K562 (cell line): Measurements from ENCODE around the gene TOP3A. TPM values are rescaled to one million over a fixed set of nuclear protein-coding genes. Genes with fewer than 3 reads are reported as not detected.

Experiments used
- BACH1 ChIP-seq: fragments of 200-800 bp; sonication (Bioruptor generic); IDR thresholded peaks from 2 replicates; pipeline ENCODE4 v1.6.1; 2016; ENCODE audit warnings: missing genetic modification characterization, missing compliant biosample characterization
- CBX8 ChIP-seq: fragments of 200-600 bp; sonication (generic); IDR thresholded peaks from 2 replicates; pipeline ENCODE4 v1.6.1; 2012; ENCODE audit warnings: borderline replicate concordance, mixed run types, low read depth, mild to moderate bottlenecking, moderate library complexity, mixed read lengths, low read length, control low read depth, inconsistent platforms; ENCODE audit not compliant: poor library complexity, severe bottlenecking; ENCODE audit errors: extremely low read depth
- E2F6 ChIP-seq, 2 experiments: IDR thresholded peaks; 2 replicates each; pipeline ENCODE4 v1.6.1; 2011; ENCODE audit warnings: borderline replicate concordance in 1 of 2, control low read depth in 1 of 2, low read depth in 1 of 2, low read length in 1 of 2, mild to moderate bottlenecking in 1 of 2, mixed read lengths in 1 of 2, moderate library complexity in 1 of 2; ENCODE audit not compliant: insufficient read depth in 1 of 2, insufficient read length in 1 of 2, poor library complexity in 1 of 2, severe bottlenecking in 1 of 2; ENCODE audit errors: extremely low read depth in 1 of 2
- EGR1 ChIP-seq: fragments of 450-650 bp; conservative IDR thresholded peaks from 2 replicates; pipeline ENCODE4 v1.6.1; 2017; ENCODE audit warnings: mild to moderate bottlenecking
- GATAD2A ChIP-seq: fragments of 450-650 bp; IDR thresholded peaks from 2 replicates; pipeline ENCODE4 v1.6.1; 2017
- HNRNPLL ChIP-seq: fragments of 200-400 bp; formaldehyde crosslinking; IDR thresholded peaks from 2 replicates; pipeline ENCODE4 v1.6.1; 2017; ENCODE audit warnings: low read length, low read depth, mild to moderate bottlenecking; ENCODE audit not compliant: poor library complexity, severe bottlenecking
- MLLT1 ChIP-seq, 2 experiments: fragments of 450-650 bp; IDR thresholded peaks; 2 replicates each; pipeline ENCODE4 v1.6.1; 2016
- NCOA4 ChIP-seq: fragments of 450-650 bp; IDR thresholded peaks from 2 replicates; pipeline ENCODE4 v1.6.1; 2018; ENCODE audit warnings: mild to moderate bottlenecking; ENCODE audit not compliant: partially characterized antibody
- NEUROD1 ChIP-seq: fragments of 150-350 bp; IDR thresholded peaks from 2 replicates; pipeline ENCODE4 v1.6.1; 2014; ENCODE audit warnings: borderline replicate concordance, low read length, low read depth; ENCODE audit not compliant: partially characterized antibody
- NR3C1 ChIP-seq: sonication (generic); formaldehyde crosslinking; IDR thresholded peaks from 2 replicates; pipeline ENCODE4 v1.8.1; 2022; ENCODE audit warnings: missing genetic modification reagents
- SOX6 ChIP-seq: fragments of 450-650 bp; IDR thresholded peaks from 2 replicates; pipeline ENCODE4 v1.6.1; 2014; ENCODE audit warnings: mild to moderate bottlenecking
- SP2 ChIP-seq: IDR thresholded peaks from 2 replicates; pipeline ENCODE4 v1.6.1; 2011; ENCODE audit warnings: mild to moderate bottlenecking, low read depth, low read length, moderate library complexity; ENCODE audit not compliant: poor library complexity, severe bottlenecking; ENCODE audit errors: extremely low read depth
- USF2 ChIP-seq: sonication (generic); formaldehyde crosslinking; IDR thresholded peaks from 2 replicates; pipeline ENCODE4 v1.5.0; 2020; ENCODE audit warnings: missing genetic modification reagents
- ZFP36 ChIP-seq: fragments of 150-350 bp; IDR thresholded peaks from 2 replicates; pipeline ENCODE4 v1.6.1; 2018; ENCODE audit warnings: low read length, low read depth; ENCODE audit not compliant: partially characterized antibody
- ZFP91 ChIP-seq: sonication (generic); formaldehyde crosslinking; IDR thresholded peaks from 2 replicates; pipeline ENCODE4 v1.8.0; 2022; ENCODE audit warnings: mild to moderate bottlenecking, missing genetic modification reagents
- ZNF140 ChIP-seq: fragments of 250-450 bp; sonication (Bioruptor Pico); IDR thresholded peaks from 2 replicates; pipeline ENCODE4 v1.8.0; 2021; ENCODE audit warnings: moderate library complexity, mild to moderate bottlenecking, inconsistent platforms
- ZNF408 ChIP-seq: fragments of 250-450 bp; sonication (Bioruptor Pico); IDR thresholded peaks from 2 replicates; pipeline ENCODE4 v1.4.0; 2020; ENCODE audit warnings: low read depth, mild to moderate bottlenecking, moderate library complexity
- ZNF507 ChIP-seq: conservative IDR thresholded peaks from 2 replicates; pipeline ENCODE4 v1.6.1; 2017; ENCODE audit warnings: missing genetic modification characterization, missing compliant biosample characterization
- ZNF583 ChIP-seq: fragments of 250-450 bp; sonication (Bioruptor Pico); IDR thresholded peaks from 2 replicates; pipeline ENCODE4 v1.4.0; 2020
- polyA plus RNA-seq, 8 experiments: library from polyadenylated mRNA; depleted of rRNA in 4 of 8; stranded (reverse) in 5 of 8; unstranded in 3 of 8; fragments of >200 nt; fragmentation: Nextera tagmentation in 2 of 8; fragmentation: Illumina TruSeq in 1 of 8; extraction: Ambion mirVana in 2 of 8; extraction: Trizol in 1 of 8; gene quantifications; 2 replicates each; pipeline versions ENCODE4 v1.2.1 to v1.2.3, GENCODE V29; 2011 to 2014; ENCODE audit warnings: inconsistent platforms in 1 of 8, missing spikeins in 1 of 8
- total RNA-seq, 7 experiments: library from RNA; depleted of rRNA in 6 of 7; stranded (reverse); fragments of >200 nt in 6 of 7; fragmentation: Illumina TruSeq in 2 of 7; extraction: Trizol in 2 of 7; gene quantifications; 2 replicates each; pipeline versions ENCODE4 v1.2.1 to v1.2.3, GENCODE V29; 2011 to 2021; ENCODE audit warnings: low replicate concordance in 1 of 7

TOP3A gene
- total and polyA plus RNA-seq, 9 of the 15 experiments (the other 6 are each of a cell fraction or from before 2014, with no cell fraction given) = 5.2 to 49.7 (median 24.7) TPM

GRCh38 chr17:18314731-18315561 is at the start of gene TOP3A, which contains the start of gene SMCR8 (continued):
- TF ChIP-seq BACH1 (tag) (no peak), GATAD2A (no peak), SOX6 (no peak), ZNF140 (CRISPR knock-in tag) (no peak), SP2 (no peak), ZNF583 (CRISPR knock-in tag) (no peak), ZNF408 (CRISPR knock-in tag) (no peak), ZNF507 (no peak), ZFP36 (no peak), ZFP91 (no peak), NEUROD1 (no peak), EGR1 (peak; percentile 83), E2F6 (IDR thresholded peaks at IDR 0.05; ENCODE audit: borderline replicate concordance in 1 of 2, extremely low read depth in 1 of 2, insufficient read depth in 1 of 2, insufficient read length in 1 of 2, low read depth in 1 of 2, low read length in 1 of 2, poor library complexity in 1 of 2, severe bottlenecking in 1 of 2) (peak; percentile 64 to 77), HNRNPLL (peak; percentile 13), NCOA4 (no peak), USF2 (peak; percentile 99), CBX8 (no peak), NR3C1 (CRISPR knock-in tag) (no peak), MLLT1 (IDR thresholded peaks at IDR 0.05) (no peak; a peak in 1 of 4 replicates)
